HFFc6 (cell line): ENCODE results near the gene SNTB2. TPM values are rescaled to one million over a fixed set of nuclear protein-coding genes. Genes with fewer than 3 reads are reported as not detected.

Source experiments
- DNase-seq: peaks from one replicate; pipeline ENCODE4 v3.0.0-alpha.2; 2018
- H3K27ac Mint-ChIP-seq: 2 replicates; pipeline ENCODE4 v1.8.0; 2020; ENCODE audit warnings: mild to moderate bottlenecking, mixed read lengths
- H3K27me3 Mint-ChIP-seq: 2 replicates; pipeline ENCODE4 v1.8.0; 2021; ENCODE audit warnings: mild to moderate bottlenecking, moderate library complexity, mixed read lengths; ENCODE audit not compliant: insufficient read depth
- H3K36me3 Mint-ChIP-seq: 2 replicates; pipeline ENCODE4 v1.8.0; 2021; ENCODE audit warnings: low read depth, mixed read lengths
- H3K4me1 Mint-ChIP-seq: 2 replicates; pipeline ENCODE4 v1.8.0; 2020; ENCODE audit warnings: low read depth, mixed read lengths
- H3K4me3 Mint-ChIP-seq: 2 replicates; pipeline ENCODE4 v1.8.0; 2020; ENCODE audit warnings: mild to moderate bottlenecking, moderate library complexity, mixed read lengths
- H3K9me3 Mint-ChIP-seq: 2 replicates; pipeline ENCODE4 v1.8.0; 2020; ENCODE audit warnings: mild to moderate bottlenecking, mixed read lengths
- total RNA-seq, 6 experiments: library from RNA; stranded (reverse); fragmentation: NEBNext Ultra II Directional; extraction: Animal tissue kit (Norgen Biotek cat#: 25700); gene quantifications; 2 replicates in 1 of 6; 3 replicates in 5 of 6; pipeline ENCODE4 v1.2.3, GENCODE V29; 2021
- TF ChIP-seq, protein P1 (sequence below): fragments of 200-600 bp; sonication (generic); IDR thresholded peaks from 2 replicates; pipeline ENCODE4 v1.5.0; 2021; ENCODE audit warnings: antibody characterized with exemption, mild to moderate bottlenecking

The SNTB2 gene
- total RNA-seq, 6 experiments from 2014 or later = 52.0 to 64.8 (median 58.6) TPM

DNA sequence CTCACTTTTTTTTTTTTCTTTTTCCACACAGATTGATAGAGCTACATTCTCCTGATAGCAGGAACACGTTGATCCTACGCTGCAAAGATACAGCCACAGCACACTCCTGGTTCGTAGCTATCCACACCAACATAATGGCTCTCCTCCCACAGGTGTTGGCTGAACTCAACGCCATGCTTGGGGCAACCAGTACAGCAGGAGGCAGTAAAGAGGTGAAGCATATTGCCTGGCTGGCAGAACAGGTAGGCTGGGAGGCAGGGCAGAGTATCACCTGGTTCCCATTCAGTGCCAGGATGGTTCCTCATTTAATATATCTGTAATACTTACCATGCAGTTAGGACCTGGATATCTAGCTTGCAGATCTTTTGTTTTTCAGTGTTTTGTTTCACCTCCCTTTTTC is 73.1 kb downstream of the SNTB2 start:
- TF ChIP-seq, protein P1, sequence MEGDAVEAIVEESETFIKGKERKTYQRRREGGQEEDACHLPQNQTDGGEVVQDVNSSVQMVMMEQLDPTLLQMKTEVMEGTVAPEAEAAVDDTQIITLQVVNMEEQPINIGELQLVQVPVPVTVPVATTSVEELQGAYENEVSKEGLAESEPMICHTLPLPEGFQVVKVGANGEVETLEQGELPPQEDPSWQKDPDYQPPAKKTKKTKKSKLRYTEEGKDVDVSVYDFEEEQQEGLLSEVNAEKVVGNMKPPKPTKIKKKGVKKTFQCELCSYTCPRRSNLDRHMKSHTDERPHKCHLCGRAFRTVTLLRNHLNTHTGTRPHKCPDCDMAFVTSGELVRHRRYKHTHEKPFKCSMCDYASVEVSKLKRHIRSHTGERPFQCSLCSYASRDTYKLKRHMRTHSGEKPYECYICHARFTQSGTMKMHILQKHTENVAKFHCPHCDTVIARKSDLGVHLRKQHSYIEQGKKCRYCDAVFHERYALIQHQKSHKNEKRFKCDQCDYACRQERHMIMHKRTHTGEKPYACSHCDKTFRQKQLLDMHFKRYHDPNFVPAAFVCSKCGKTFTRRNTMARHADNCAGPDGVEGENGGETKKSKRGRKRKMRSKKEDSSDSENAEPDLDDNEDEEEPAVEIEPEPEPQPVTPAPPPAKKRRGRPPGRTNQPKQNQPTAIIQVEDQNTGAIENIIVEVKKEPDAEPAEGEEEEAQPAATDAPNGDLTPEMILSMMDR = no peak
- Mint-ChIP-seq H3K27me3 (no peaks in the 10 kb centered on the region), H3K27ac (no peak overlapping the region), H3K4me1 (no peaks in the 10 kb centered on the region), H3K36me3 (peaks cover 22% of the 10 kb centered on the region), H3K4me3 (no peak overlapping the region), H3K9me3 (no peaks in the 10 kb centered on the region)
- DNase-seq = no peak

- Mint-ChIP-seq H3K36me3 (peaks cover 22% of the 10 kb centered on the region), H3K9me3 (no peaks in the 10 kb centered on the region), H3K27me3 (no peaks in the 10 kb centered on the region), H3K27ac (no peak overlapping the region), H3K4me1 (no peaks in the 10 kb centered on the region), H3K4me3 (no peak overlapping the region)
- TF ChIP-seq, protein P1 = no peak
- no peak for DNase-seq
Observed at GRCh38 chr16:69260506-69260905, 73.5 kb downstream of the SNTB2 start.

- TF ChIP-seq, protein P1 = no peak
- no peak for DNase-seq
- H3K36me3 Mint-ChIP-seq = peaks cover 27% of the 10 kb centered on the region
- H3K4me3 Mint-ChIP-seq = no peak overlapping the region
- H3K9me3 Mint-ChIP-seq = no peaks in the 10 kb centered on the region
- no peaks in the 10 kb centered on the region for H3K27me3 Mint-ChIP-seq
- no peak overlapping the region for H3K27ac Mint-ChIP-seq
- peaks cover 12% of the 10 kb centered on the region for H3K4me1 Mint-ChIP-seq
Observed at GRCh38 chr16:69266334-69267063, 79.5 kb downstream of the SNTB2 start.

- peaks cover 33% of the 10 kb centered on the region for H3K36me3 Mint-ChIP-seq
- H3K4me3 Mint-ChIP-seq = no peak overlapping the region
- H3K27me3 Mint-ChIP-seq = no peaks in the 10 kb centered on the region
- H3K4me1 Mint-ChIP-seq = peaks cover 19% of the 10 kb centered on the region
- H3K27ac Mint-ChIP-seq = no peak overlapping the region
- TF ChIP-seq, protein P1 = no peak
- DNase-seq = no peak
- H3K9me3 Mint-ChIP-seq = no peaks in the 10 kb centered on the region
Observed at GRCh38 chr16:69267633-69268032, 80.7 kb downstream of the SNTB2 start.

DNA sequence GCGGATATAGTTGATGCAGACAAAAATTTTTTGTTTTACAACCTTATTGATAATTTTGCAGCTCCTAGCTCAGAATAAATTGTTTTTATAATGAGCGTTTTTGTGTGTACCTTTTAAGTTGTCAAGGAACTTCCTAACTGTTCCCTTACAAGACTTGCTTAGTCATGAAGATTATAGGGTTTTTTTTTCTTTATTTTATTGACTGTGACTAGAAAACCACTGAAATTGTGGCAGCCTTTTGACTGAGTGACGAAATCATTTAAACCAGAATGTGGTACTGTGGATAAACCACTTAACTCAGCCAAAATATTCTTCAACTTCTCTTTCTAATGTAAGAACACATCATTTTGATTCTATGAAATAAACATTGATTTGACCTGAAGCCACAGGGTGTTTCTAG is 83.4 kb downstream of the SNTB2 start:
- Mint-ChIP-seq H3K4me3 (no peak overlapping the region), H3K27ac (0 out of 2 replicates have a peak overlapping the region, but pooled peaks have one; percentile 40), H3K4me1 (peaks cover 37% of the 10 kb centered on the region), H3K9me3 (peaks cover 3% of the 10 kb centered on the region; the same call in 1 of the 2 replicates), H3K36me3 (peaks cover 29% of the 10 kb centered on the region), H3K27me3 (no peaks in the 10 kb centered on the region)
- no peak for DNase-seq
- TF ChIP-seq, protein P1 = no peak
